HG03571 (cell line): ENCODE data around the gene NECAB2.

Experiments used
- ATAC-seq: cut with Tn5 transposase; IDR thresholded peaks from one replicate; pipeline ENCODE4 v1.9.1; 2021; ENCODE audit not compliant: unreplicated experiment

The NECAB2 gene

DNA sequence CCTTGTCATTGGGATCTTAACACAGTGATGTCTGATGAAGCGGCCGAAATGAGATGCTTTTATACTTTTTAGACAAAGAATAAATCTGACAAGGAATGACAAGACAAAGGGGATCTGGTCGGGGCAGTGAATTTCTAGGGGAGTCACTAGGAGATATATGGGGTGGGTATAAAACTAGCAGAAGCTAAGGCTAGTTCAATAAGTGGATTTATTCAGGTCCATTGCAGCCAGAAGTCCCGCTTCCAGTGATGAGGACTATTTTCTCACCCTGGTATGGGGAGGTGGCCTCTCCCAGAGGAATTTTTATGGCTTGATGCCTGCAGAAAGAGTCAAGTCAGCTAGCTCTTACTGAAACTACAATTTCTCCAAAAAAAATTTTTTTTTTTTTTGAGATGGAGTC, 50.7 kb downstream of the NECAB2 start:
- ATAC-seq: no peak

DNA sequence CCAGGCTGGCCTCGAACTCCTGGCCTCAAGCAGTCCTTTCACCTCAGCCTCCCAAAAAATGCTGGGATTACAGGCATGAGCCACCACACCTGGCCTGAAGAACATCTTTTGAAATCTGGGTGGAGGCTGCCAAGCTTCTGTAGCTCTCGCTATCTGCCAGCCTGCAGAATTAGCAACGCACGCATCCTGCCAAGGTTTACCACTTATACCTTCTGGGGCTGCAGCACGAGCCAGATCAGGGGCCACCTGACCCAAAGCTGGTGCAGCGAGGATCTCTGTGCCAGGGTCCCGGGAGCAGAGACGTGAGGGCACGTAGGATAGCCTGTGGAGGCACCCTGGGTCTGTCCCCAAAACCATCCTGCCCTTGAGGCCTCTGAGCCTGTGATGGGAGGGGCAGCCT, 52.3 kb downstream of the NECAB2 start:
- no peak for ATAC-seq

DNA sequence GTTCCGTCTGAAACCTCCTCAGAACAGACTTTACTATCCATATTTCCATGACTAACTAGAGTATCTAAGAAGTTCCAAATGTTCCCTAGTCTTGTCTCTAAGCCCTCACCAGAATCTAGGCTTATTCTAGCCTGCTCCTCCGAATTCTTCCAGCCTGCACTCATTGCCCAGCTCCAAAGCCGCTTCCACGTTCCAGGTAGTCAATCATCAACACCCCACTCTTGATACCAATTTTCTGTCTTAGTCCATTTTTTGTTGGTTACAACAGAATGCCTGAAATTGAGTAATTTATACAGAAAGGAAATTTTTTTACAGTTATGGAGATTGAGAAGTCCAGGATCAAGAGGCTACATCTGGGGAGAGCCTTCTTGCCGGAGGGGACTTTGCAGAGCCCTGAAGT, 53.4 kb downstream of the NECAB2 start:
- no peak for ATAC-seq

DNA sequence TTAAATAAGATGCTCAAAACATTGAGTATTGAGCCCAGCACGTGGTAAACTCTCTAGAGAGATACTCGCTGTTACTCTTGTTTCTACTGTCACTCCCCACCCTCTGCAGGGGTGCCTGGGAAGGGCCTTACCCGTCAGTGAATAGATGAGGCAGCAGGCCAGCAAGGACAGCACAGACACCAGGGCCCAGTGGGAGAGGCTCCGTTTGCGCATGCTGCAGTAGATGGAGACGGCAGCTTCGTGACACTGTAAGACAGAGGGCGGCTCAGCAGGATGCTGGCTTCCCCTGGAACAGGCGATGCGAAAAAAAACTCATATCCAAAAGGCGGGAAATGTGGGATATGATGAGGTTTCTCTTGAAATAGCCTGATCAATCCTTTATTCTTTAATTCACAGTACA, 54.6 kb downstream of the NECAB2 start:
- ATAC-seq: no peak

DNA sequence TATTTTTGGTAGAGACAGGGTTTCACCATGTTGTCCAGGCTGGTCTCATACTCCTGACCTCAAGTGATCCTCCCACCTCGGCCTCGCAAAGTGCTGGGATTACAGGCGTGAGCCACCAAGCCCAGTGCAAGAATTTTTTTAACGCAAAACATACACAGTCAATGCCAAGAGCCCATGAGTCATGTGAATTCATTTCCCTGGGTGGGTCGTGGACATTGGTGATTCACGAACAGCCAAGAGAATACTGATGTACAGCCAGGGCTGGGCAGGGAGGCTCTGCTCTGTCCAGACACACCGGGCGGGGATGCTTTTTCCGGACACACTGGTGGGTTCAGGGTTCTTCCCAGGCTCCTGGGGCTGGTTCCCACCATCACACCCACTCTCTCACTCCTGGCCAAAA, 56.8 kb downstream of the NECAB2 start:
- no peak for ATAC-seq

DNA sequence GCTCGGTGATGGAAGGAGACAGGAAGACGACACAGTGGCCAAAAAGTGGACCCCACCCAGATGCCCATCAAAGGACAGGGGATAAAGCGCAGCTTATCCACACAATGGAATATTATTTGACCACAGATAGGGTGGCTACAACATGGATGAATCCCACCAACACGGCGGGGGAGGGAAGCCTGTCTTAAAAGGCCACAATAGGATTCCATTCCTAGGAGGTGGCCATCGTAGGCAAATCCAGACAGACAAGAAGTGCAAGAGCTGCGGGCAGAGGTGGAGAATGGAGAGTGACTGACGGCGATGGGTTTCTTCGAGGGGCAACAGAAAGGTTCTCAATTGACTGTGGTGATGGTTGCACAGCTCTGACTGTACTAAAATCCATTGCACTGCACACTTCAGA, 58.6 kb downstream of the NECAB2 start:
- ATAC-seq: no peak

DNA sequence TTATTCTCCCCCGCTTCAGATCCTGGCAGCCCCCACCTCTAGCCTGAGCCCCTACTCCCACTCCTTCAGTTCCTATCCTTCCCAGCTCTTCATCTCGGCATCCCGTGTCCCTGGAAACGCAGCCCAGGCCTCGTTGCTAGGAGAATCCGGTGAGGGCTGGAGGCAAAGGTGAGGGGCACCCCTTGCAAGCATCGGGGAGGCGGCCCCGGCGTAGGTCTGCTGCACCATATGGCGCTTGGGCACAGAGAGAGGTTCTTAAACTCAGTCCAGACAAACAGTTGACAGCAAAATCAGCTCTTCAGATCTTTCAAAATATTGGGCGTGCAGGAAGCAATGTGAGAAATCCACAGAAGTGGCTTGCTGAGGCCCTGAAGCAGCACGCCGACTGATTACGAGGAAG, 59.6 kb downstream of the NECAB2 start:
- ATAC-seq: no peak

DNA sequence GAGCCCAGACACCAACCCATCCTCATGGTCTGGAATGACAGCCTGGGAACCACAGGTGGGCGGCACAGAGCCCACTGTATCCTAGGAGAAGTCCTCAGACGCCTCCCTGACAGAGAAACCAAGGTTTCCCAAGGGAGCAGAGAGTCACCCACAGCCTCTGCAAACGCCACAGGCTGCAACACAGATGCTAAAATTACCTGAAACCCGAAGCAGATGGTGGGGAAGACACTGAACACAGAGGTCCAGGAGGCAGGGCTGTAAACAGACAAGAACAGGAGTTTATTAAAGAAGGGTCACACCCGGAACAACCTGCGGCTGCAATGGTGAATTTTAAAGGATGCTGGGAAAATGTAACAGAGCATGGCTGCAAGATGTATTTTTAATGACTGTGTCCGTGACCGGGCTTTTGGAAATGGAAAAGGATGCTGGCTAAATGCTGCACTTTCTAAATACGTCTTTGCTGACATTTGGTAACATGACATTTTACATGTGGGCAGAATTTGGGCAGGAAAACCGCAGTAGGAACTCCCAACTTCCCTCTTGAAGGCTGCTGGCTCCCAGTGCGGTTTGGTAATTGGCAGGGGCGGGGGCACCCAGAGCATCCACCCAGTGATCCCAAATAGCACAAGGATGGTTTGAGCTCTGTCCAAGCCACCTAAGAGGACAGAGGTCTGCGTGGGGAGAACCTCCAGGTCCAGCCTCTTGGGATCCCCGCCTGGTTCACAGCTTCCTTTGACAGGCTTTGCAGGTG, 61.4 kb downstream of the NECAB2 start:
- ATAC-seq: no peak

DNA sequence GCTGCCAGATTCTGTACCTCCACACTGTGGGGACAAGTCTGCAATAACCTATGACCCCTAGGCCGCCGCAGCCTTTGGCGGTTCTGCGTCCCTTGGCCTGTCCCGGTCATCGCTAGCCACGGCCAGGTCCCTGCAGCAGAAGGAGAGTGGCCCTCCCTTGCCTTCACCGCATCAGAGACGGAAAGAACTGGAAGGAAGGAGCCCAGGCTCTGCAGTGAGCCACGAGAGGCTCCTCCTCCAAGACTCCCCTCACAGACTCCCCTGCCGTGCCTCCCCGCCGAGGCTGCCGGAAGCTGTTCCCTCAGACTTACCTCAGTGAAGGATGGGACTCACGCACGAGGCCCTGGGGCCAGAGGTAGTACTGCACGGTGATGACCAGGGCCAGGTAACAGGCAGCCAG, 63.5 kb downstream of the NECAB2 start:
- ATAC-seq: no peak

DNA sequence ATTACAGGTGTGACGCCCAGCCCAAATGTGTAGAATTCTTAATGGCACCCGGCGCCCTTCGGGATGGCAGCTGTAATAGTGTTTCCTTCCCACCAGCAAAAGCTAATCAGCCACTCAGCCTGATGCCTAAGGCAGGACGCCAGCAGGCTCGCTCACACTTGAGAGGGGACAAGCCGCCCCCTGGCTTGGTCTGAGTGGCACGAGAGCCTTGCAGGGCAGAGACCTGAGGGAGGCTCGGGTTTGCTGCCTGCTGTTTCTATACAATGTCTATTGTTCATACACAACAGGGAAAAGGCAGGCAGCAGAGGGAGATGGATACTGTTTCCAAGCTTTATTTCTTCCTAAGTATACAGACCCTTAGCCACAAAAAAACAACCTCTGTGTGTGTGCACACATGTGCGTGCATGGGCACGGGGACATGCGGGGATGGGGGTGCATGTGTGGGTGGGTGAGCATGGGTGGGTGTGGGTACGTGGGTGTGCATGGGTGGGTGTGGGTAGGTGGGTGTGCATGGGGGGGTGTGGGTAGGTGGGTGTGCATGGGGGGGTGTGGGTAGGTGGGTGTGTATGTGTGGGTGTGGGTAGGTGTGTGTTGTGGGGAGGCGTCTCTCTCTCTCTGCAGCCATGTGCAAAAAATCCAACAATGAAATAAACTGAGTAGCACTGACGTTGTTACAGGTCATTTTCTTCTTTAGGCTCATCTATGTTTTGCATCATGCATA, 64.6 kb downstream of the NECAB2 start:
- no peak for ATAC-seq

DNA sequence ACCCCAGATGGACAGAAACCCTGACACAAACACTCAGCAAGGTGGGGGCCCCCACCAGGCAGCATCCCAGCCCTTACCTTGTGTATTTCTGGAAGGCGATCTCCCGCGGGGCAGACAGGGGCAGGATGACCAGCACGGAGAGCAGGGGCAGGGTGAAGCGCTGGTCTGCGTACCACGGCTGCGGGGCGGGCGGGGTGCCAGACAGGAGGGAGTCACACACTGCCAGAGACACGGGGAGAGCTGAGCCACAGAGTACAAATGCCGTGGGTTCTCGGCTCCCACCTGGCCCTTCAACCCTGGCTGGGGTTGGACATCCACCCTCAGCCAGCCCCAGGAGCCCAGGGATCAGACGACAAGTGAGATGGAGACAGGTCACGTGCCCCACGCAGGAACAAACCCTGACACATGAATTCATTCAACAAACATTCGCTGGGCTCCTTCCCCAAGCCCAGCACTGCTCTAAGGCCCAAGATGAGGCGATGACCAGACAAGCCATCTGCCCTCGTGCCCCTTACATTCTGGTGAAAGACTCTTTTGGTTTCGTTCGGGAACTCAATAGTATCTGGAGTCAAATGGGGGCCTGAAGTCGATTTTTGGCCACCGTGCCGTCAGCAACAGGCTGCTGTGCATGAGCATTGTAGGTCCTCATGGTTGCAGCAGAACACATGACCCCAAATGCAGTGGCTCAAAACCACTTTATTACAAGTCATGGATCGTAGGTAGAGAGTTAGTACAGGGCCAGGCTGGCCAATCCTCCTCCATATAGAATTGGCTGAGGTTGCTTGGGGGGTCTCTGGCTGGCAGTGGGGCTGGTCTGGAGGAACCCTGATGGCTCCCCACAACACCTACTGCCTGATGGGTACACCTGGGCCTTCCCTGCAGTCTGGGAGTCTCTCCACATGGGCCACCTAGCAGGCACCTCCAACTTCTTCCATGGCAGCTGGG, 65.5 kb downstream of the NECAB2 start:
- no peak for ATAC-seq

DNA sequence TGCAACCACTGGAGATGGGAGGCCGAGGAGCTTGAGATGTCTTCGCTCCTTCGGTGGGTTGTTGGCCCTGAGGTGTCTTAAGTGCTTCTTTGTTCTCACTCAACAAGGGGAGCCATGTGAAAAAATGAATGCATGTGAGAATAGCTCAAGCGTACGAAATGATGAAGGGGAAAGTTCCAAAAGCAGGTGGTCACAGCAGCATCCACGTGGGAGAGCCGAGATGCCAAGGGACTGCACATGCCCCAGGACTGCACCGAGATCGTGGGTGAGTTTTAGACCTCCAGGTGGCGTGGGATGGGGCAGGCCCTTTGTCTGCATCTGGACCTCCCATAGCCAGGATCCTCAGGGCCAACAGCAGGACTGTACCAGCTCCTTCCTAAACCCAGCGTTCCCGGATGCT, 66.5 kb downstream of the NECAB2 start:
- ATAC-seq: no peak

DNA sequence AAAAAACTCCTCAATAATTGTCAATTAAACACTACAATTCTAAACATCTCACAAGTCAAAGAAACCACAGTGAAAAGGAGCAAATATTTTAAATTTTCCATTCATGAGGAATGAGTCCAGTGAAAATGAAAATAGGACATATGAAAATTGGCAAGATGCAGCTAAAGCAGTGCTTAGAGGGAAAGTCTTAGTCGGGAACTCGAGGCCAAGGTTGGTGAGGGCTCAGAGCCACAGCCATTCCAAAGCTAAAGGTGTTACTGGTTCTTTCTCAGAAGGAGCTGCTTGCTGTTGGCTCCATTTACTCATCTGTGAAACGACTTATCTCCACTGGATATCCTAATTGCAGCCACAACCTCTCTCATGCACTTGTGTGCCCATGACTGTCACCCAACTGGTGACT, 68.1 kb downstream of the NECAB2 start:
- no peak for ATAC-seq

DNA sequence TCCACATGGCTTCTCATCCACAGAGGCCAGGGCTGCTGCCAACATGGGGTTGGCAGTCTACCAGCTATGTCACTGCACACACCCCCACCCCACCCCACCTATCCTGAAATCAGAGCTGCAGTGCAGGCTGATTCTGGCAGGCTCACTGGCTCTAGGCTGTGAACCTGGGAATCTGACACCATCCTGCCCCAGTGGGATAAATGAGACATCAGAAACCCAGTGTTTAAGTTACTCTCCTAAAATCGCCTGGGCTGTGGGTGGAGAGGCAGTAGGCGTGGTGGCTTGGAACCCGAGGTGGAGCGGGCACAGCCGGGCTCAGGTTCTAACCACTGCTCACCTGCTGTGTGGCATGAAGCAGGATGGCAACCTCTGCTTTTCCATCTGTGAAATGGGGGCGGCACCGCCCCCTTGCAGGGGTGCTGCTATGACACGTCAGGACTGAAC, 69.0 kb downstream of the NECAB2 start:
- no peak for ATAC-seq

DNA sequence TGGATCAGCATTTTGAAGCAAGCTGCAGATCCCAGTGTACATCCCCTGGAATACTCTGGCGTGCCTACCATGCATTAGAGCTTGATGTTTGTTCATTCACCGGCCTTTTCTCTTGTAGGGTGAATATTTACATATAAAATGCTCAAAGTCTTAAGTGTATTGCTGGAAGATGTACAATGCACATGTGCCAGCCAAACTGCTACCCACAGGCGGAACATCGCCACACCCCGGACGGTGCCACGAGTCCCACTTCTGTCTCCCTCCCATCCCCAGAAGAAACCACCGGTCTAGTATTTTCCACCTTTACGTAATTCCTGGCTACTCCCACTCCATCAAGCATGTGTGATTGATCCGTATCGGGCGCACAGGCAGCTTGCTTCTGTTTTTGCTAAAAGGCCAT, 70.4 kb downstream of the NECAB2 start:
- no peak for ATAC-seq

DNA sequence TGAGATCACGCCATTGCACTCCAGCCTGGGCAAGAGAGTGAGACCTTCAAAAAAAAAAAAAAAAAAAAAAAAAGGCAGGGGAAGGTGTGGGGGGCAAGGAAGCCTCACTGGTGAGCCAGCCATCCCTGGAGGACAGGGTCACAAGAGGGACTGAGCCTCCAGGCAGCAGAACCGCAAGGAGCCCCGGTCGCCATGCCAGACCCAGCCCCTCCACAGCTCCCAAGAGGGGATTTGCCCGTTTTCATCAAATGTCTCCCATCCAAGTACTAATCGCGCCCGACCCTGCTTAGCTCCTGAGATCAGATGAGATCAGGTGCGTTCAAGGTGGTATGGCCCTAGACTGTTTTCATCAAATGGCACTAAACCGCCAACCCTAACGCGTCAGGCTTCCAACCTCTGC, 71.7 kb downstream of the NECAB2 start:
- ATAC-seq: no peak

DNA sequence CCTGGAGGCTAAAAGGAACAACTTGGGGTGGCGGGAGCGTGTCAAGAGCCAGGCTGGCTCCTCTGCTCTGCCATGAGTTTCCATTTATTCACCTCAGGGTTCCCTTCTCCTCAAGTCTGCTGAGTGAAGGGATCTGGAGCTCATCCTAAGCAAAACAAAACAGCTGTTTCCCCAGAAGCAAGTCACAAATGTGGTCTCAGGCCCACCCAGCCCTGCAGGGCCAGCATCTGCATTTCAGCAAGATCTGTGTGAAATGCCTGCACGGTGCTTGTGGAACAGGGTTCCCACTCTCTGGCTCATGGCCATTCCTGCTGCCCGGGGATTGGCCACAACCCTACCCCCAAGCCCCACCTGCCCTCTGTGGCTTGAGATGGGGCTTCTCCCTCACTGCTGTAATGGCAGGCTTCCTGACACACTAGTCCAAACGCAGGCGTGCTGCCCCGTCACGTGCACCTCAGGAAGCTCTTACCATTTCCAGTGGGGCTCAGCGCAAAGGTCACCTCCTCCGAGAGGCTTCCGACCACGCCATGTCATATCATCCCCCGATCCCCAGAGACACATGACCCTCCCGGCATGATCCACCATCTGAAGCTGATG, 72.3 kb downstream of the NECAB2 start:
- no peak for ATAC-seq

DNA sequence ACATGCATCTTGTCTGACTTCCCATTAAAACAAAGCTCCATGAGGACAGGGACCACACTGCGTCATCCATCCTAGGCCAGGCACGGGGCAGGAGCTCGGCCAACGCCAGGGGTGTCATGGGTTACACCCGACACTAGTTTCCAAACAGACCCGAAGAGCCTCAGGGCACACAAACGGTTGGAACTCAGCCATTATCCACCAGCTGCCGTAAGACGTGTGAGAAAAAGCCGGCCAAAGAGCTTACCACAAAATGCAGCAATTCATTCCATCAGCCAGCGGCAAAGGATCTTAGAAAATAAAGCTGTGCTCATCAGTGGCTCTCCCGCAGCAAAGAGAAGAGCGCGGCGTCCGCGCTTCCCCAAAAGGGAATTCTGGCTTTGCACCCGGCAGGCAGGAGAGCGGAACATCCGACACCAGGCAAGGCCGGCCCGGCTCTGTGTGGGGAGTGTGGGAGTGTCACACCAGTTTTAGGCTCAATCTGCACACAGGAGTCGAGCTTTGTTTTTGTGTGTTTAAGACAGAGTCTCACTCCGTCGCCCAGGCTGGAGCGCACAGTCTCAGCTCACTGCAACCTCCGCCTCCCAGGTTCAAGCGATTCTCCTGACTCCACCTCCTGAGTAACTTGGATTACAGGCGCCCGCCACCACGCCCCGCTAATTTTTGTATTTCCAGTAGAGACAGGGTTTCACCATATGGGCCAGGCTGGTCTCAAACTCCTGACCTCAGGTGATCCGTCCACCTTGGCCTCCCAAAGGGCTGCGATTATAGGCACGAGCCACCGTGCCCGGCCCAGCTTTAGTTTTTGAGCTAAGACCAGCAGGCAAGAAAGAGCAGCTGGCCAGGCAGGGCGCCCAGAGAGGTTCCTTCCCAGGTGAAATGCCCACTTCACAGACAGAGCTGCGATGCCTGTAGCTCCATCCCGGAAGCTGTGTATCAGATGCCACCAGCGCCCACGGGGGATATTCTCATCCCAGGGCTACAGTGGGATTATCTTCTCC, 73.1 kb downstream of the NECAB2 start:
- ATAC-seq: no peak

DNA sequence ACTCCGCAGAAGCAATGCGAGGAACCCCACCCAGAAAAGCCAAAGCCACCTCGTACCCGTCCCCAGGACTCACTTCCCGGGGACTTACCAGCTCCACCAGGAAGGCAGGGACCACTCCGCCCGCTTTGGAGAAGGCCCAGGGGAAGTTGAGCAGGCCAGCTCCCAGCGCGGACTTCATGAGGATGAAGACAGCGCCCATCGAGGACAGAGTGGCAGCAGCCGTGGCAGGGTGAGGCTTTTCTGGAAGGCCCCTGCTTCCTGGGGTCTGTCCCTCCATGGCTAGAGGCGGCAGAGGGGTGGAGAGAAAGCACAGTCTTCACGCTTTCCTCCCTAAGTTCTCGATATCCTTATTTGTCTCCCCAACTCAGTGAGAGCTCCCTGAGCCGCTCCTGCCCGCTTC, 73.8 kb downstream of the NECAB2 start:
- no peak for ATAC-seq

DNA sequence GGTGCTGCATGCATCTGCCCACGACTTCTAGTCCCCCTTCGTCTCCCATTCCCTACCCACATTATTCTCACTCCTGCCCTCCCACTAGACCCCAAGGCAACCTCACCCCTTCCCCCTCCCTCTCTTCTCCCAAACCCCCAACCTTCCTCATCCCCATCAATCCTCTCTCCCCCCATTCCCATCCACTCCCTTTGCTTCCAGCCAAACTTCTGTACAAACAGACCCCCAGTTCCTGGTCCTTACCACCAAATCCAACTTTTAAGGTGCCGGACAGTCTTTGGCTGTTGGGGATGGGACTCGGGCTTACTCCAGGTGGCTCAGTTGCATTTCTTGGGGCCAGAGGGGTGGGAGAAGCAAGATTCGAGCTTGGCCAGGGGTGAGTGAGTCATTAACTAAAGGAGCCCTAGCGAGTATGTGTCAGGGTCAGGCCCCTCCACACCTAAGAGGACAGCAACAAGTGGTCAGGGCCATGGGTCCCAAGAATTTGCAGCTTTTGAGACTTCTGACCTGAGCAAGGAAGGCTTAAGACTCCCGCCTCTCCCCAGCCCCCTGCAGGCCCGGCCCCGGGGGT, 74.3 kb downstream of the NECAB2 start, which contains the start of gene SLC38A8:
SLC38A8 (minus strand) TSS at position 488 of the 571 bp plus-strand sequence. CDS start 638 bp downstream, outside the sequence.
- no peak for ATAC-seq
